GM11168 (cell line): ENCODE results near the gene MUC3A.

ENCODE experiments used
- in situ Hi-C: fragments of 300-500 bp; cut with MboI; formaldehyde crosslinking; loops from one replicate; pipeline ENCODE4 v1.12.0; 2022; ENCODE audit warnings: low sequenced_read_pairs; ENCODE audit not compliant: unreplicated experiment

The MUC3A gene

DNA sequence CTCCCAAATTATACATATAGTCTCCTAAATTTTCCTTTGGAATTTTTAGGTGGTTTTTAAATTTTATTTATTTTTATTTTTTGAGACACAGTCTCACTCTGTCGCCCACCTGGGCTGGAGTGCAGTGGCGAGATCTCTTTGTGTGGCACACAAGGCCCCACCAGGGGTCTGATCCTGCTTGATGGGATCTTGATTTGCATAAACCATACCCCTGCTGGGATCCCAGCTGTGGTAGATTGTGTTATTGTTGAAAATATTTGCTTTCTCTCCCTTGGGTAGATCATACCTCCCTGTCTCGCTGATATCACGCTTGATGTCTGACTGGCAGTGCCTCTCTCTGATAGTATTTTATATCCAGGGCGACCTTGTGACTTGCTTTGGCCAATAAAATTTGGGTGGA lies 5.6 kb upstream of the MUC3A start:
- in situ Hi-C loops = no loop called here

GRCh38 chr7:100944138-100944537 lies 5.2 kb upstream of the MUC3A start:
- in situ Hi-C loops = no loop called here

GRCh38 chr7:100946111-100946510 lies 3.2 kb upstream of the MUC3A start:
- in situ Hi-C loops = no loop called here

GRCh38 chr7:100946766-100947365 lies 2.5 kb upstream of the MUC3A start:
- in situ Hi-C loops = no loop called here

DNA sequence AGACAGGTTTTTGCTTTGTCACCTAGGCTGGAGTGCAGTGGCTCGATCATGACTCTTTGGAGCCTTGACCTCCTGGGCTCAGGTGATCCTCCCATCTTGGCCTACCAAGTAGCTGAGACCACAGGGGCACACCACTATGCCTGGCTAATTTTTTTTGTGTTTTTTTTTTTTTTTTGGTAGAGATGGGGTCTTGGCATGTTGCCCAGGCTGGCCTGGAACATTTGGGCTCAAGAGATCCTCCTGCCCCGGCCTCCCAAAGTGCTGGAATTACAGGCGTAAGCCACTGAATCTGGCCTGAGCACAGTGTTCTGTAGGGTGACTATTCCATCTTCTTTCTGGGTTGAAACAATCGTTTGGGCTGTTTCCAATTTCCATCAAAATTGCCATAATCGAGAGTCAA lies 1.5 kb upstream of the MUC3A start:
- in situ Hi-C loops = no loop called here

- in situ Hi-C loops = loop anchor here (25.0 kb wide), 1 partner anchor 112 kb away; no protein-coding TSS in a partner anchor
Observed at GRCh38 chr7:100949933-100950443, 654 bp downstream of the MUC3A start.

DNA sequence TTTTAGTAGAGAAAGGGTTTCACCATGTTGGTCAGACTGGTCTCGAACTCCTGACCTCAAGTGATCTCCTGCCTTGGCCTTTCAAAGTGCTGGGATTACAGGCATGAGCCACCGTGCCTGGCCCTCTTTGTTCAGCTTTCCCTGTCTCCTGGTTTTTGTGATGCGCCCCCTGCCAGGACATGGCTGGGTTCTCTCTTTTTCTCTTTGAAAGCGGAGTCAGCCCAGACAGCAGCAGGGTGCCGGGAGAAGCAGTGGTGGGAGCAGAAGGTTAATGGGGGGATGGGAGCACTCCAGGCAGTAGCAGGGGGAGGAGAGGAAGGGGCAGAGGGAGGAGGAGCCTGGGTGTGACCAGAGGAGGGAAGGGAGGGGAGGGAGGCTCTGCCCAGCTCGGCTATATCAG lies 1.8 kb downstream of the MUC3A start:
- in situ Hi-C loops = loop anchor here (25.0 kb wide), 1 partner anchor 111 kb away; no protein-coding TSS in a partner anchor

- in situ Hi-C loops = loop anchor here (25.0 kb wide), 1 partner anchor 110 kb away; no protein-coding TSS in a partner anchor
Observed at GRCh38 chr7:100951888-100952560, 2.7 kb downstream of the MUC3A start.

DNA sequence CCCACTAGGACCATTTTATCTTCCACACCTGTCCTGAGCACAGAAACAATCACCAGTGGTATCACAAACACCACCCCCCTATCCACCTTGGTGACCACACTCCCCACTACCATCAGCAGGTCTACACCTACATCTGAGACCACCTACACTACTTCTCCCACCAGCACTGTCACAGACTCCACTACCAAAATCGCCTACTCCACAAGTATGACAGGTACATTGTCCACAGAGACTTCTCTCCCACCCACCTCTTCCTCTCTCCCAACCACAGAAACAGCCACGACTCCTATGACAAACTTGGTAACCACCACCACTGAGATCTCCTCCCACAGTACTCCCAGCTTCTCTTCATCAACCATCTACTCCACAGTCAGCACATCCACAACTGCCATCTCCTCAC lies 3.3 kb downstream of the MUC3A start:
- in situ Hi-C loops = loop anchor here (25.0 kb wide), 1 partner anchor 110 kb away; no protein-coding TSS in a partner anchor

DNA sequence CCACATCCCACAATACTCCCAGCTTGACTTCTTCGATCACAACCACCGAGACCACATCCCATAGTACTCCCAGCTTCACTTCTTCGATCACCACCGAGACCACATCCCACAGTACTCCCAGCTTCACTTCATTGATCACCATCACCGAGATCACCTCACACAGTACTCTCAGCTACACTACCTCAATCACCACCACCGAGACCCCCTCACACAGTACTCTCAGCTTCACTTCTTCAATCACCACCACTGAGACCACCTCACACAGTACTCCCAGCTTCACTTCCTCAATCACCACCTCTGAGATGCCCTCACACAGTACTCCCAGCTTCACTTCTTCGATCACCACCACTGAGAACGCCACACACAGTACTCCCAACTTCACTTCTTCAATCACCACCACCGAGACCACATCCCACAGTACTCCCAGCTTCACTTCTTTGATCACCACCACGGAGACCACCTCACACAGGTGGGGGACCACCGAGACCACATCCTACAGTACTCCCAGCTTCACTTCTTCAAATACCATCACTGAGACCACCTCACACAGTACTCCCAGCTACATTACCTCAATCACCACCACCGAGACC lies 8.6 kb downstream of the MUC3A start:
- in situ Hi-C loops = loop anchor here (25.0 kb wide), 1 partner anchor 104 kb away; no protein-coding TSS in a partner anchor

DNA sequence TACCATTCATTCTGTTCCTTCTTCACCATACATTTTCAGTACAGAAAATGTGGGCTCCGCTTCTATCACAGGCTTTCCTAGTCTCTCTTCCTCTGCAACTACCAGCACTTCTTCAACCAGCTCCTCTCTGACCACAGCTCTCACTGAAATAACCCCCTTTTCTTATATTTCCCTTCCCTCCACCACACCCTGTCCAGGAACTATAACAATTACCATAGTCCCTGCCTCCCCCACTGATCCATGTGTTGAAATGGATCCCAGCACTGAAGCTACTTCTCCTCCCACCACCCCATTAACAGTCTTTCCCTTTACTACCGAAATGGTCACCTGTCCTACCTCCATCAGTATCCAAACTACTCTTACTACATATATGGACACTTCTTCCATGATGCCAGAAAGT lies 10.6 kb downstream of the MUC3A start:
- in situ Hi-C loops = loop anchor here (25.0 kb wide), 1 partner anchor 102 kb away; no protein-coding TSS in a partner anchor

DNA sequence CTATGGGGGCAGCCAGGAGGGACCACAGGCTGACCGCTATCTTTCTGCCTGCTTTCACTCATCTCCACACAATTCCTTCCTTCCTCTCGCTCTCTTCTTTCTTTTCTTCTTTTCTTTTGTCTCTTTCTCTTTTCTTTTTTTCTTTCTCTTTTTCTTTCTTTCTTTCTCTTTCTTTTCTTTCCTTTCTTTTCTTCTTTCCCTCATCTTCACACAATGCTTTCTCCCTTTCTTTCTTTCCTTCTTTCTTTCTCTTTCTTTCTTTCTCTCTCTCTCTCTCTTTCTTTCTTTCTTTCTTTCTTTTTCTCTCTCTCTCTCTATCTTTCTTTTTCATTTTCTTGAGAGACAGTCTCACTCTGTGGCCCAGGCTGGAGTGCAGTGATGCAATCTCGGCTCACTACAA lies 13.2 kb downstream of the MUC3A start:
- in situ Hi-C loops = loop anchor here (25.0 kb wide), 1 partner anchor 100 kb away; no protein-coding TSS in a partner anchor

DNA sequence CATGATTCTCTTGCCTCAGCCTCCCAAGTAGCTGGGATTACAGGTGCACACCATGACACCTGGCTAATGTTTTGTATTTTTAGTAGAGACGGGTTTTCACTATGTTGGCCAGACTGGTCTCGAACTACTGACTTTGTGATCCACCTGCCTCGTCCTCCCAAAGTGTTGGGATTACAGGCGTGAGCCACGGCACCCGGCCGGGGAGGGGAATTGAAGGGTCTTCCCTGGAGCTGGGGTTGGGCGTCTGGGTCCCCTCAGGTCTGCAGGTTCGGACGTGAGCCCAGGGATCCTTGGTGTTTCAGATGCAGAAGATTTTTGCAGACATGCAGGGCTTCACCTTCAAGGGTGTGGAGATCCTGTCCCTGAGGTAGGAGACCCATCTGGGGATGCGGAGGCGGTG lies 14.1 kb downstream of the MUC3A start:
- in situ Hi-C loops = loop anchor here (25.0 kb wide), 1 partner anchor 99 kb away; no protein-coding TSS in a partner anchor

DNA sequence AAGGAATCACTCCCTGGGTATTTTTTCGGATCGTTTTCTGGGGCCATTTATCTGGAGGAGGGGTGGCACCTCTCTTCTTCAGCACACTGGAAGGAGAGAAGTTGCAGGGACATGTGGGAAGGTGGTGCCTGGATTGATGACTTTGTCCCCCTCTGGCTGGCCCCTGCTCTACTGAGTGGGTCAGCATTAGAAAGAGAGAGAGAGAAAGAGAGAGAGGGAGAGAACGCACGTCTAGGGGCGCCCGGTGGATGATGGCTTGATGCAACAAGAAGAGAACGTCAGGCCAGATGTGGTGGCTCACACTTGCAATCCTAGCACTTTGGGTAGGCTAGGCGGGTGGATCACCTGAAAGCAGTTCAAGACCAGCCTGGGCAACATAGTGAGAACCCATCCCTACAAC lies 14.5 kb downstream of the MUC3A start:
- in situ Hi-C loops = loop anchor here (25.0 kb wide), 1 partner anchor 98 kb away; no protein-coding TSS in a partner anchor

DNA sequence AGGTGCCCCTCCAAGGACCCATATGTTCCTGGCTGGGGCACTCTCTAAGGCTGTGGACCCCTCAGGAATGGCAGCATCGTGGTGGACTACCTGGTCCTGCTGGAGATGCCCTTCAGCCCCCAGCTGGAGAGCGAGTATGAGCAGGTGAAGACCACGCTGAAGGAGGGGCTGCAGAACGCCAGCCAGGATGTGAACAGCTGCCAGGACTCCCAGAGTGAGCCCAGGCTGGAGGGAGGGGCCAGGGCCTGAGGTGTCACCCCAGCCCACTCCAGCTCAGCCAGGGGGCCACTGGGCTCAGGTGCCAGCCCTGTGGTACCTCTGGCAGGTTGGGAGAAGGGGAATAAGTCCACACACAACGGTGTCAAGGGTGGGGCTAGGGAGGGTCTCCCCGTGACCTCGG lies 15.3 kb downstream of the MUC3A start:
- in situ Hi-C loops = loop anchor here (25.0 kb wide), 1 partner anchor 98 kb away; no protein-coding TSS in a partner anchor

GRCh38 chr7:100965045-100965722 lies 15.8 kb downstream of the MUC3A start:
- in situ Hi-C loops = loop anchor here (25.0 kb wide), 1 partner anchor 97 kb away; no protein-coding TSS in a partner anchor

GRCh38 chr7:100965723-100966541 lies 16.6 kb downstream of the MUC3A start:
- in situ Hi-C loops = loop anchor here (25.0 kb wide), 1 partner anchor 96 kb away; no protein-coding TSS in a partner anchor

- in situ Hi-C loops = loop anchor here (25.0 kb wide), 1 partner anchor 96 kb away; no protein-coding TSS in a partner anchor
Observed at GRCh38 chr7:100966542-100967291, 17.4 kb downstream of the MUC3A start.
